Measurements from ENCODE around the gene MRPL28.
A peak's percentile ranks its signal among the peaks of the same experiment; 100 is the strongest.
"Not testable (repeated sequence)": the region's sequence is repeated elsewhere in the genome, so short reads cannot be mapped to it uniquely, and the experiment has no call there.

MRPL28 gene

GRCh38 chr16:370443-370842 lies at the start of gene MRPL28:
Gene MRPL28, minus strand, starts transcription at chr16:370538. Its CDS starts 320 bp downstream, at chr16:370218.
- DNase-seq (ENCODE audit: low spot score), result peak; percentile 96

GRCh38 chr16:415170-415498 lies 44.8 kb upstream of the MRPL28 start:
- not testable (repeated sequence) for DNase-seq (ENCODE audit: low spot score)

GRCh38 chr16:414395-415169 lies 44.2 kb upstream of the MRPL28 start:
- no peak for DNase-seq (ENCODE audit: low spot score)

GRCh38 chr16:411576-412265 lies 41.4 kb upstream of the MRPL28 start:
- DNase-seq (ENCODE audit: low spot score), result no peak

GRCh38 chr16:410516-411178 lies 40.3 kb upstream of the MRPL28 start:
- no peak for DNase-seq (ENCODE audit: low spot score)

- DNase-seq (ENCODE audit: low spot score), result peak; percentile 15
Measured at GRCh38 chr16:407253-407652, 36.9 kb upstream of the MRPL28 start.

GRCh38 chr16:405548-406506 lies 35.5 kb upstream of the MRPL28 start:
- peak; percentile 18 for DNase-seq (ENCODE audit: low spot score)

- DNase-seq (ENCODE audit: low spot score), result peak; percentile 21
Measured at GRCh38 chr16:404971-405486, 34.7 kb upstream of the MRPL28 start.

GRCh38 chr16:401468-402348 lies 31.4 kb upstream of the MRPL28 start, which contains the start of gene DECR2:
Gene DECR2, plus strand, starts transcription at chr16:401885. Its CDS starts 79 bp downstream, at chr16:401964.
- DNase-seq (ENCODE audit: low spot score), result peak; percentile 95

- DNase-seq (ENCODE audit: low spot score), result no peak
Measured at GRCh38 chr16:400061-400591, 29.8 kb upstream of the MRPL28 start.

- no peak for DNase-seq (ENCODE audit: low spot score)
Measured at GRCh38 chr16:399340-400019, 29.1 kb upstream of the MRPL28 start.

GRCh38 chr16:398561-399339 lies 28.4 kb upstream of the MRPL28 start:
- no peak for DNase-seq (ENCODE audit: low spot score)

- DNase-seq (ENCODE audit: low spot score), result peak; percentile 81
Measured at GRCh38 chr16:397736-398332, 27.5 kb upstream of the MRPL28 start.

- DNase-seq (ENCODE audit: low spot score), result peak; percentile 81
Measured at GRCh38 chr16:397135-397661, 26.9 kb upstream of the MRPL28 start, which contains the start of gene NME4. Gene NME4, plus strand, starts transcription at chr16:397199. Its CDS starts 24 bp downstream, at chr16:397223.

- peak; percentile 80 for DNase-seq (ENCODE audit: low spot score)
Measured at GRCh38 chr16:396605-397004, 26.3 kb upstream of the MRPL28 start.

- no peak for DNase-seq (ENCODE audit: low spot score)
Measured at GRCh38 chr16:396199-396598, 25.9 kb upstream of the MRPL28 start.

GRCh38 chr16:392450-393030 lies 22.2 kb upstream of the MRPL28 start:
- no peak for DNase-seq (ENCODE audit: low spot score)

- DNase-seq (ENCODE audit: low spot score), result peak; percentile 80
Measured at GRCh38 chr16:391885-392335, 21.6 kb upstream of the MRPL28 start.

All from D341Med (cell line).